ENCODE measurements around the gene DNAAF5. TPM values are rescaled to one million over a fixed set of nuclear protein-coding genes. Genes with fewer than 3 reads are reported as not detected.
"Not testable (repeated sequence)": the region's sequence is repeated elsewhere in the genome, so short reads cannot be mapped to it uniquely, and the experiment has no call there.

The DNAAF5 gene
- total RNA-seq, 2 donors from 2014 or later, result 10.7 to 13.7 TPM

DNA sequence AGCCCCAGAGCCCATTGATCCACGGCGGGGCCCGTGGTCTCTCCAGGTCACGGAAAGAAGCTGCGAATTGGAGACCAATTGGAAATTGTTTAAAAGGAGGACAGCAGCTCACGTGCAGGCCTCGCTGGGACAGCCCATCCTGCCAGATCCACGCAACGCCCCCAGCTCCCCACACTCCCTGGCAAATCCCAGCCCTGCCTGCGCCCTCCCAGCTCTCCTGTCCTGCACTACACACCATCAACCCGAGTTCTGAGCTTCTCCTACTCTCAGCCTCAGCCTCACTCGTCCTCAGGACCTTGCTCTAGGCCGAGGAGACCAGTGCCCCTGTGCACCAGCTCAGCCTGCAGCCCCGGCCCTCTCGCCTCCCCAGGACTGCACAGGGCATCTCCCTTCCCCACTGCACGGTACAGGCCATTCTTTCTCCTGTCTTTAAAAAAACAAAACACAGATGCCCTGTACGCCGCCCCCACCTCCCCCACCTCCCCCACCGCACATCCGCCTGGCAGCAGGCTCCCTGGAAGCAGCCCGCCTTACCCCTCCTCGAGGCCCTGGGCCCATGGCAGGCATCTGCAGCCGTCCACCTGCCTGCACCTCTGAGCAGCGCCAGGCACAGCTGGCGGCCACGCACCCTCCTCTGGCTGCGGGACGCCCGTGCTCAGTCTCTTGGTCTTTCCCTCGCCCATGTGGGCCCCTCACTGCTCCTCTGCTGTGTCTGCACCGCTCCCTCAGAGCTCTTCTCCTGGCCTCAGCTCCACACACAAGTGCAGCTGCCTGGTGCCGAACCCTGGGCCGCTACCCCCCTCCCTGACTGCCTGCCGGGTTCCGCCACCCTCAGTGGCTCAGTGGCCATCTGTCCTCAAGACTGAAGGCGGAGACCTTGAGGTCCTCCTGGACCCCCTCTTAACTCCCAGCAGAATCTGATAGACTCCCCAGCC, 57.3 kb downstream of the DNAAF5 start:
- Mint-ChIP-seq H3K27ac (peak overlapping the region; percentile 56), H3K4me3 (no peak overlapping the region), H3K36me3 (ENCODE audit: low read depth) (peaks cover 5% of the 10 kb centered on the region), H3K4me1 (peaks cover 2% of the 10 kb centered on the region), H3K27me3 (no peaks in the 10 kb centered on the region)
- no peaks in the 10 kb centered on the region for H3K9me3 ChIP-seq (ENCODE audit: control insufficient read depth, low read length, poor library complexity, severe bottlenecking)
- DNase-seq (no peak), ATAC-seq (no peak)

DNA sequence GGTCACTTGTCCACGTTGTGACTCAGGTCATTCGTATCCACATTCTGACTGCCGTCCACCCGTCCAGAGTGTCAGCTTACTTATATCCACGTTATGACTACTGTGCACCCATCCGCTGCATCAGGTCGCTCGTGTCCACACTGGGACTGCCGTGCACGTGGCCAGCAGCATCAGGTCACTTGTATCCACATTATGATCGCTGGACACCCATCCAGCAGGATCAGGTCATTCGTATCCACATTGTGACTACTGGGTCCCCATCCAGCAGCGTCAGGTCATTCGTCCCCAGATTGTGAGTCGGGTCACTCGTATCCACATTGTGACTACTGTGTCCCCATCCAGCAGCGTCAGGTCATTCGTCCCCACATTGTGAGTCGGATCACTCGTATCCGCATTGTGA, 58.5 kb downstream of the DNAAF5 start:
- DNase-seq (no peak), ATAC-seq (no peak)
- Mint-ChIP-seq H3K27ac (no peak overlapping the region), H3K27me3 (no peaks in the 10 kb centered on the region), H3K4me1 (peaks cover 2% of the 10 kb centered on the region), H3K36me3 (ENCODE audit: low read depth) (peaks cover 5% of the 10 kb centered on the region), H3K4me3 (no peak overlapping the region)
- no peaks in the 10 kb centered on the region for H3K9me3 ChIP-seq (ENCODE audit: control insufficient read depth, low read length, poor library complexity, severe bottlenecking)

DNA sequence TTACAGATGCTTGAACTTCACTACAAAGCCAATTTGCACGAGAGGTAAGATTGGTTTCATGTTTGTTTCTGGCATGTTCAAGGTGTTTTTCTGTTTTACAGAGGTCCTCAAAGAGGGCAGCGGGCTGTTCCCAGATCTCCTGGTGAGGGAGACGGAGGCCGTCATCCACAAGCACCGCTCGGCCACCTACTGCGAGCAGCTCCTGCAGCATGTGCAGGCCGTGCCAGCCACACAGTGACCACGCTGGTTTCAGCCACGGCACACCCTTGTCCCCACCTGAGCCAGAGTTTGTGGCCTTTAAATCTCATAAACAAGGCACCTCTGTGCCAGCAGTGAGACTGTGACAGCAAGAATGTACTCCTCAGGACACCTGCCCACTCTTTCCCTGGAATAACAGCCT, 58.9 kb downstream of the DNAAF5 start:
- no peak overlapping the region for H3K27ac Mint-ChIP-seq
- ATAC-seq (no peak), DNase-seq (no peak)
- no peaks in the 10 kb centered on the region for H3K9me3 ChIP-seq (ENCODE audit: control insufficient read depth, low read length, poor library complexity, severe bottlenecking)
- H3K4me3 Mint-ChIP-seq, result no peak overlapping the region
- H3K27me3 Mint-ChIP-seq, result no peaks in the 10 kb centered on the region
- peaks cover 2% of the 10 kb centered on the region for H3K4me1 Mint-ChIP-seq
- peaks cover 5% of the 10 kb centered on the region for H3K36me3 Mint-ChIP-seq (ENCODE audit: low read depth)

DNA sequence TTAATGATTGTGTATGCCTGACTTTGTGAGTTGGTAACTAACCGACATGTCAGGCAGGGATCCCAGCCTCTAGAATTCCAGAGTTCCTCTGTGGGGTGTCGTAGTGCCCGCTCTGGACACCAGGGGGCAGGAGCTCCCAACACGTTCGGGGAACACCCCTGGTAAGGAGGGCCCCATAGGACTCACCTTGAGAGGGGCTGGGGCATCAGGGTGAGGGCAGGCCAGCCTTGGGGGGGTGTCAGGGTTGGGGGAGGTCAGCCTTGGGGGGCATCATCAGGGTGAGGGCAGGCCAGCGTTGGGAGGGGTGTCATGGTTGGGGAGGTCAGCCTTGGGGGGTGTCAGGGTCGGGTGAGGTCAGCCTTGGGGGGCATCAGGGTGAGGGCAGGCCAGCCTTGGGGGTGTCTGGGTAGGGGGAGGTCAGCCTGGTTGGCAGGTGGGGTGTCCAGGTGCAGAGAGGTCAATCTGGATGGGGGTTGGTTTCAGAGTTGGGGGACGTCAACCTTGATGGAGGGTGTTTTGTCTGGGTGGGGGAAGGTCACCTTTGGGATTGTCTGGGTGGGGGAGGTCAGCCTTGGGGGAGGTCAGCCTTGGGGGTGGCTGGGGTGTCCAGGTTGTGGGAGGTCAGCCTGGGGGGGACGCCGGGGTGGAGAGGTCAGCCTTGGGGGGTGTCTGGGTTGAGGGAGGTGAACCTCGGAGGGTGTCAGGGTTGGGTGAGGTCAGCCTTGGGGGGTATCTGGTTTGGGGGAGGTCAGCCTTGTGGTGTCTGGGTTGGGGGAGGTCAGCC, 60.2 kb downstream of the DNAAF5 start:
- H3K27me3 Mint-ChIP-seq, result no peaks in the 10 kb centered on the region
- peaks cover 5% of the 10 kb centered on the region for H3K36me3 Mint-ChIP-seq (ENCODE audit: low read depth)
- peak; percentile 90 for ATAC-seq
- H3K4me1 Mint-ChIP-seq, result peaks cover 2% of the 10 kb centered on the region
- peak; percentile 47 to 66 (median 52) for DNase-seq
- H3K4me3 Mint-ChIP-seq, result no peak overlapping the region
- H3K27ac Mint-ChIP-seq, result no peak overlapping the region
- no peaks in the 10 kb centered on the region for H3K9me3 ChIP-seq (ENCODE audit: control insufficient read depth, low read length, poor library complexity, severe bottlenecking)

DNA sequence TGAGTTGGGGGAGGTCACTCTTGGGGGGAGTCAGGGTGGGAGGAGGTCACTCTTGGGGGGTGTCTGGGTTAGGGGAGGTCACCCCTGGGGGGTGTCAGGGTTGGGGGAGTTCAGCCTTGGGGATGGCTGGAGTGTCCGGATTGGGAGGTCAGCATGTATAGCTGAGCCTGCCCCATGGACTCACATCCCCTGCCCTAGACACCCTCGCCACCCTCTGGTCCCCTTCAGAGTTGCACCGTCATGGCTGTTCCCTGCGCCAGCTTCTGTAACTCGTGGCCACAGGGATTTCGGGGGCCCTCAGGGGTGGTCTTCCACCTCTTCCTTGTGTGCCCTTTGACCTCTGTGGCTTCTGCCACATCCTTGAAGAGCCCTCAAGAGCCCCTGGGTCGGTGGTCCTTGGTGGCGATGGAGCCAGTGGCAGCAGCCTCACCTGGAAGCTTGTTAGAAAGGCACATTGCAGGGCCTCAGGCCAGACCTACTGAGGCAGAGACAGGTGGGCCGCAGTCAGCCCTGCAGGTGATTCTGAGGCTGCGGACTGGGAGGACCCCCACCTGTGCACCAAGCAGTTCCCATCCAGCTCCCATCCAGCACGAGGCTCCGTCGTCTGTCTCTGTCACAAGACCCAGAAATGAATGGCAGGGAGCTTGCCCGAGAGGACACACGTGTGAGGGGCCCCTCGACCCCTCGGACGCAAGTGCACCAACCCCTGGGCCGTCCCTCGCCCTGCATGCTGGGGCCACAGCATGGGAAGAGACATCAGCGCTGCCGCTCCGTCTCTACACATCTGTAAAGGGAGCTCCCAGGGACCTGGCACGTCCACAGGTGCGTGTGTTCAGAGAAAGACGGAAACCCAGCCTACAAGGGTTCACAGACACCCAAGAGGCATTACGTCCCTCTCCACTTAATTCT, 61.1 kb downstream of the DNAAF5 start:
- H3K36me3 Mint-ChIP-seq (ENCODE audit: low read depth), result peaks cover 4% of the 10 kb centered on the region
- no peak for DNase-seq
- H3K4me3 Mint-ChIP-seq, result no peak overlapping the region
- no peaks in the 10 kb centered on the region for H3K9me3 ChIP-seq (ENCODE audit: control insufficient read depth, low read length, poor library complexity, severe bottlenecking)
- peaks cover 2% of the 10 kb centered on the region for H3K4me1 Mint-ChIP-seq
- no peak overlapping the region for H3K27ac Mint-ChIP-seq
- no peak for ATAC-seq
- no peaks in the 10 kb centered on the region for H3K27me3 Mint-ChIP-seq

DNA sequence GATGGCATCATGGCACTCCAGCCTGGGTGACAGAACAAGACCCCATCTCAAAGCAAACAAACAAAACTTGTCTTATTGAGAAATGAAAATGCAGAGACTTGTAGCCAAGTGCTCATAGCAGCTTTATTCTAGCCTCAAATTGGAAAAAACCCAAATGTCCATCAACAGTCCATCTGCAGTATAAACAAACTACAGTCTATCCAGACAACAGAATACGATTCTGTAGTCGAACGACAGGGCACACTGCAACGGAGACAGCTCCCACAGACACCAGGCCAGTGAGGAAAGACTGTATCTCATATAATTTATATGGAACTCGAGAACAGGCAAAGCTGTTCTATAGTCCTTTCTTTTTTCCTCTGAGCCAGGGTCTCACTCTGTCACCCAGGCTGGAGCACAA, 65.0 kb downstream of the DNAAF5 start:
- Mint-ChIP-seq H3K36me3 (ENCODE audit: low read depth) (no peaks in the 10 kb centered on the region), H3K27ac (no peak overlapping the region), H3K4me1 (peaks cover 2% of the 10 kb centered on the region), H3K4me3 (no peak overlapping the region), H3K27me3 (no peaks in the 10 kb centered on the region)
- no peak for DNase-seq
- no peaks in the 10 kb centered on the region for H3K9me3 ChIP-seq (ENCODE audit: control insufficient read depth, low read length, poor library complexity, severe bottlenecking)
- no peak for ATAC-seq

DNA sequence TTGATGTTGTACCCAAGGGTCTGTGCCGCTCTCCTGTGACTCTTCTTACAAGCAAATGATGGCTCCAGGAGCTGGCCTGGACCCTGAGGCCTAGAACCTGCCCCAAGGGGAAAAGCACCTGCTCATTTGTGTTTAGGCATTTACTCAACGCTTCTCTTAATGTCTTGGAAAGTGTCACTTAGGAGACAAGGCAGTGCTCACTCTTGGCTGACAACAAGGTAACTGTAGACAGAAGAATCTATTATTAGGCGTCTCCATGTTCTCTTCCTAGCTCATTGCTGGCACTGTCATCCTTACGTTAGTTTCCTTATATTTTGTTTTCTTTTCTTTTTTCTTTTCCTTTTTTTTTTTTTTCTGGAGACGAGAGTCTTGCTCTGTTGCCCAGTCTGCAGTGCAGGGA, 67.7 kb downstream of the DNAAF5 start:
- ATAC-seq (no peak), DNase-seq (no peak)
- no peaks in the 10 kb centered on the region for H3K27me3 Mint-ChIP-seq
- no peaks in the 10 kb centered on the region for H3K36me3 Mint-ChIP-seq (ENCODE audit: low read depth)
- H3K27ac Mint-ChIP-seq, result no peak overlapping the region
- H3K9me3 ChIP-seq (ENCODE audit: control insufficient read depth, low read length, poor library complexity, severe bottlenecking), result no peaks in the 10 kb centered on the region
- peaks cover 2% of the 10 kb centered on the region for H3K4me1 Mint-ChIP-seq
- no peak overlapping the region for H3K4me3 Mint-ChIP-seq

DNA sequence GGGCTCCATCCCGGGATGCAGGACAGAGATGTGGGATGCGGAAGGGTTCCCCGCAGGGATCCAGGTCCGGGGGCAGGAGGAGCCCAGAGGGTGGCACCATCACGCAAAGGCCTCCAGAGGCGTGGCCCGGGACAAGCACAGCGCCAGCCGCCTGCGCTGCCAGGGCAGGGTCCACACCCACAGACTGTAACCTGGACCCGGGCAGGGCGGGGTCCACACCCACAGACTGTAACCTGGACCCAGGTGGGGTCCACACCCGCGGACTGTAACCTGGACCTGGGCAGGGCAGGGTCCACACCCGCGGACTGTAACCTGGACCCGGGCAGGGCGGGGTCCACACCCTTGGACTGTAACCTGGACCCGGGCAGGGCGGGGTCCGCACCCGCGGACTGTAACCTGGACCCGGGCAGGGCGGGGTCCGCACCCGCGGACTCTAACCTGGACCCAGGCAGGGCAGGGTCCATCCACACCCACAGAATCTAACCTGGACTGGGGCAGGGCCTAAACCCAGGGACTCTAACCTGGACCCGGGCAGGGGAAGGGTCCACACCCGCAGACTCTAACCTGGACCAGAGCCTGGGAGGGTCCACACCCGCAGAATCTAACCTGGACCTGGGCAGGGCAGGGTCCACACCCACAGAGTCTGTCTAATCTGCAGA, 68.3 kb downstream of the DNAAF5 start:
- Mint-ChIP-seq H3K36me3 (ENCODE audit: low read depth) (no peaks in the 10 kb centered on the region), H3K27ac (no peak overlapping the region), H3K27me3 (no peaks in the 10 kb centered on the region), H3K4me3 (no peak overlapping the region), H3K4me1 (peaks cover 2% of the 10 kb centered on the region)
- ATAC-seq (no peak), DNase-seq (no peak)
- no peaks in the 10 kb centered on the region for H3K9me3 ChIP-seq (ENCODE audit: control insufficient read depth, low read length, poor library complexity, severe bottlenecking)

DNA sequence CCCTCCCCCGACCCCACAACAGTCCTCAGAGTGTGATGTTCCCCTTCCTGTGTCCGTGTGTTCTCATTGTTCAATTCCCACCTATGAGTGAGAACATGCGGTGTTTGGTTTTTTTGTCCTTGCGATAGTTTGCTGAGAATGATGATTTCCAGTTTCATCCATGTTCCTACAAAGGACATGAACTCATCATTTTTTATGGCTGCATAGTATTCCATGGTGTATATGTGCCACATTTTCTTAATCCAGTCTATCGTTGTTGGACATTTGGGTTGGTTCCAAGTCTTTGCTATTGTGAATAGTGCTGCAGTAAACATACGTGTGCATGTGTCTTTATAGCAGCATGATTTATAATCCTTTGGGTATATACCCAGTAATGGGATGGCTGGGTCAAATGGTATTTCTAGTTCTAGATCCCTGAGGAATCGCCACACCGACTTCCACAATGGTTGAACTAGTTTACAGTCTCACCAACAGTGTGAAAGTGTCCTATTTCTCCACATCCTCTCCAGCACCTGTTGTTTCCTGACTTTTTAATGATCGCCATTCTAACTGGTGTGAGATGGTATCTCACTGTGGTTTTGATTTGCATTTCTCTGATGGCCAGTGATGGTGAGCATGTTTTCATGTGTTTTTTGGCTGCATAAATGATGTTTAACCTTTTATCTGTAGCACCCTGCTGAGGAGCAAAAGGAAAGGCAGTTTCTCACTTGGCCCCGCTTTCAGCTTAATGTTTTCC, 70.1 kb downstream of the DNAAF5 start:
- ATAC-seq; H3K4me1 Mint-ChIP-seq; DNase-seq; H3K27ac Mint-ChIP-seq; H3K27me3 Mint-ChIP-seq; H3K36me3 Mint-ChIP-seq (ENCODE audit: low read depth); H3K9me3 ChIP-seq (ENCODE audit: control insufficient read depth, low read length, poor library complexity, severe bottlenecking); H3K4me3 Mint-ChIP-seq: not testable (repeated sequence)

DNA sequence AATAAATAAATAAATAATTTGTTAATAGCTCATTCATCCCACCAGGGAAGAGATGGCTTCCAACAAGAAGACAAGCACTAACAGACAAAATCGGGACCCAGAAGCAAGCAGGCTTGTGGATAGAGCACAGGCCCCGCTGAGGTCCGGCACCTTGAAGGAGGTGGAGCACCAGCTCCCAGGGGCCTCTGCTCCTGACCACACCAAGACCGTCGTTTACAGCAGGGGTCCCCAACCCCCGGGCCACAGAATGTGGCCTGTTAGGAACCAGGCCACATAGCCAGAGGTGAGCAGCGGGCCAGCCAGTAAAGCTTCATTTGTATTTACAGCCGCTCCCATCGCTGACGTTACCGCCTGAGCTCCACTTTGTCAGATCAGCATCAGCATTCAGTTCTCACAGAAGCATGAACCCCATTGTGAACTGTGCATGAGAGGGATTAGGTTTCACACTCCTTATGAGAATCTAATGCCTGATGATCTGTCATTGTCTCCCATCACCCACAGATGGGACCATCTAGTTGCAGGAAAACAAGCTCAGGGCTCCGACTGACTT, 72.5 kb downstream of the DNAAF5 start:
- no peak for DNase-seq
- H3K27me3 Mint-ChIP-seq, result no peaks in the 10 kb centered on the region
- no peak for ATAC-seq
- H3K4me1 Mint-ChIP-seq, result peaks cover 5% of the 10 kb centered on the region
- H3K36me3 Mint-ChIP-seq (ENCODE audit: low read depth), result no peaks in the 10 kb centered on the region
- H3K9me3 ChIP-seq (ENCODE audit: control insufficient read depth, low read length, poor library complexity, severe bottlenecking), result no peaks in the 10 kb centered on the region
- no peak overlapping the region for H3K4me3 Mint-ChIP-seq
- H3K27ac Mint-ChIP-seq, result no peak overlapping the region

DNA sequence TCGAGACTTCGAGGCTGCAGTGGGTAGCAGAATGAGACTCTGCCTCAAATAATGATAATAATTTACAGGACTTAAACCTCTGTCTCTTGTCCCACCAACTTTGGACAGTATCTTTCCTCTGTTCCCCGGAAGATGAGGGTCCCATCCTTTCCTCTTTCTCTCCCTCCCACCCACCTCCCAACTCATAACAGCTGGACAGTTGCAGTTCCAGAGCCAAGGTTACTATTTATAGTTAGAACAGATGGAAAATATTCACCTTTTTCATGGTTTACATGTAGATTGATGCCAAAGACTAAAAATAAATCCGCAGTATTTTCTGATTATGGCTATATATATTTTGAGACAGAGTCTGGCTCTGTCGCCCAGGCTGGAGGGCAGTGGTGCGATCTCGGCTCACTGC, 74.2 kb downstream of the DNAAF5 start:
- no peak for ATAC-seq
- H3K4me1 Mint-ChIP-seq, result peaks cover 3% of the 10 kb centered on the region
- no peak overlapping the region for H3K27ac Mint-ChIP-seq
- H3K36me3 Mint-ChIP-seq (ENCODE audit: low read depth), result no peaks in the 10 kb centered on the region
- DNase-seq, result no peak
- H3K27me3 Mint-ChIP-seq, result no peaks in the 10 kb centered on the region
- no peaks in the 10 kb centered on the region for H3K9me3 ChIP-seq (ENCODE audit: control insufficient read depth, low read length, poor library complexity, severe bottlenecking)
- H3K4me3 Mint-ChIP-seq, result no peak overlapping the region

DNA sequence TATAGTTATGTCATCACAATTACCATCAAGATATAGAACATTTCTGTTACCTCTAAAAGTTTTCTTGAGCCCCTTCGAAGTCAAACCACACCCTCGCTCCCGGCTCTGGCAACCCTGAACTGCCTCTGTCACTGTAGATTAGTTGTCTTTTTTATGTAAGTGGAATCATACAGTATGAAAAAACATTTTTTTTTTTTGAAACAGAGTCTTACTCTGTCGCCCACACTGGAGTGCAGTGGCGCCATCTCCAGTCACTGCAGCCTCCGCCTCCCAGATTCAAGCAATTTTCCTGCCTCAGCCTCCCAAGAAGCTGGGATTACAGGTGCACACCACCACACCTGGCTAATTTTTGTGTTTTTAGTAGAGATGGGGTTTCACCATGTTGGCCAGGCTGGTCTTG, 74.9 kb downstream of the DNAAF5 start:
- not testable (repeated sequence) for DNase-seq; H3K36me3 Mint-ChIP-seq (ENCODE audit: low read depth); H3K27ac Mint-ChIP-seq; ATAC-seq; H3K27me3 Mint-ChIP-seq; H3K4me3 Mint-ChIP-seq; H3K4me1 Mint-ChIP-seq; H3K9me3 ChIP-seq (ENCODE audit: control insufficient read depth, low read length, poor library complexity, severe bottlenecking)

All from T-helper 17 cell (primary cell).